Measurements from ENCODE around the gene HIP1.

HIP1 gene

GRCh38 chr7:75485979-75486643 lies 252.6 kb downstream of the HIP1 start, which contains the start of gene POM121C:
TSS of gene POM121C (minus strand) at chr7:75486299. CDS start at chr7:75441496, 44,803 bp downstream.
- peak; percentile 82 to 90 (median 87) for DNase-seq

DNA sequence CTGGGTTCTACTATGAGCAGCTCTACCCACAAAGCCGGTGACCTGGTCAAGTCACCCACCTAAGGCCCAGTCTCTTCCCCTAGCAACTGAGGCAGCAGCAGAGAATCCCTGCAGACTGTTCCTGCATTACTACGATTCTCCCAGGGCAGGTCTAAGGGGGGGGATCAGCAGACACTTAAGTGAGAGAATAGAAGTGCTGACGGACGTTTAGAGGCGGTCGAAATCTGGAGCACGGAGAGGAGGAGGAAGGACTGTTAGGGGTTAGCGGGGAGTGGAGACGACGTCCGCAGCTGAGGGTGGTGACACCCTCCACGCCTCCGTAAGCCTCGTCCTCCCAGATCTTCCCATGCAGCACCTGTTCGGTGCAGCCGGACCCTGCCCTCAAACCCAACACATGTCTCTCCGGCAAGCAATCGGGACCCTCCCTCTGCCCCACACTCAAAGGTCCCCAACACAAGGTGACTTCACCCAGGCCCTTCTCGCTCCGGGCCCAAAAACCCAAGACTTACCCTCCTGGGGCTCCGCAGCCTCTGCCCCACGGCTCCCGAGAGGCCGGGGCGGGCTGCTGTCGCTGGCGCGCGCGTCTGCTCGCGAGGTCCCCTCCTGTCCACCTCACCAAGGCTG lies 253.3 kb downstream of the HIP1 start:
- DNase-seq: peak in 2 of 4 experiments; percentile 5 to 10

Measured in suppressor macrophage (primary cell).